ENCODE measurements around the gene PSTPIP1. TPM values are rescaled to one million over a fixed set of nuclear protein-coding genes. Genes with fewer than 3 reads are reported as not detected.
A peak's percentile ranks its signal among the peaks of the same experiment; 100 is the strongest.

The PSTPIP1 gene
- total RNA-seq, 3 donors from 2014 or later: 2.6 to 11.0 (median 3.9) TPM

DNA sequence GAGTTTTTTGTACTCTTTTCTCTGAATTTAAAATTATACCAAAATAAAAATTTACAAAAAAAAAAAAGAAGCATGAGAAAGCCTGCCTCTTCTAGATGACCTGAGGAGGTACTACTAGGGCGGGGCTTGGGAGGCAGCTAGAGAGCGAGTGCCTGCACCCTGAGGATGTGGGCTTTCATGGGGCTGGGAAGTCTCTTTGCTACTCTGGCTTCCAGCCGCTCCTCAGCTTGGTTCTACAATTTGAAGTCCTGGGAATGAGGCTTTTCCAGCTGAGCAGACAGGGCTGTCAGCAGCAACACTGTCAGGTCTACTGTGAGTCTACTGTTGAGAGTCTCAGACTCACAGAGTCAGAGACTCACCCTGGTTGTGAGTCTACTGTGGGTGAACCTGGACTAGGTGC is 8.2 kb upstream of the PSTPIP1 start:
- H3K4me3 ChIP-seq: no peak overlapping the region
- TF ChIP-seq POLR2AphosphoS5 (IDR thresholded peaks at IDR 0.05): no peak
- no peak for TF ChIP-seq POLR2A (IDR thresholded peaks at IDR 0.05)
- no peak for DNase-seq (ENCODE audit: low spot score in 2 of 2)
- no peak overlapping the region for H3K27ac ChIP-seq
- H3K27me3 ChIP-seq: no peaks in the 10 kb centered on the region
- intact Hi-C loops (cut with DNase I; ENCODE audit: low total_unique reads): loop anchor here (5.0 kb wide), 1 partner anchor 356 kb away; no protein-coding TSS in a partner anchor
- H3K36me3 ChIP-seq: no peaks in the 10 kb centered on the region
- H3K4me1 ChIP-seq: no peaks in the 10 kb centered on the region
- no peaks in the 10 kb centered on the region for H3K9me3 ChIP-seq

DNA sequence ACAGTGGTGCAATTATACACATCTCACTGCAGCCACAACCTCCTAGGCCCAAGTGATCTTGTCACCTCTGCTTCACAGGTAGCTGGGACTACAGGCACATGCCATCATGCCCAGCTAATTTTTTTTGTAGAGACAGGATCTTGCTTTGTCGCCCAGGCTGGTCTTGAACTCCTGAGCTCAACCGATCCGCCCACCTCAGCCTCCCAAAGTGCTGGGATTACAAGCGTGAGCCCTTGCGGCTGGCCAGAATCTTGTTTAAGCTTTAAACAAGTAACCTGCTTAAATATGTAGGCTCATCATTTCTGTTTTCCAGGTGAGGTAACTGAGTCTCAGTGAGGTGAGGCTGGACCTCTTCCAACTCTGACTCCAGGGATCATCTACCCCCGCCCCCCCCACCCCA is 7.7 kb upstream of the PSTPIP1 start:
- intact Hi-C loops (cut with DNase I; ENCODE audit: low total_unique reads): loop anchor here (5.0 kb wide), 1 partner anchor 355 kb away; no protein-coding TSS in a partner anchor
- Histone ChIP-seq H3K36me3 (no peaks in the 10 kb centered on the region), H3K9me3 (no peaks in the 10 kb centered on the region), H3K4me1 (no peaks in the 10 kb centered on the region), H3K27ac (no peak overlapping the region), H3K27me3 (no peaks in the 10 kb centered on the region), H3K4me3 (no peak overlapping the region)
- TF ChIP-seq, protein P1, sequence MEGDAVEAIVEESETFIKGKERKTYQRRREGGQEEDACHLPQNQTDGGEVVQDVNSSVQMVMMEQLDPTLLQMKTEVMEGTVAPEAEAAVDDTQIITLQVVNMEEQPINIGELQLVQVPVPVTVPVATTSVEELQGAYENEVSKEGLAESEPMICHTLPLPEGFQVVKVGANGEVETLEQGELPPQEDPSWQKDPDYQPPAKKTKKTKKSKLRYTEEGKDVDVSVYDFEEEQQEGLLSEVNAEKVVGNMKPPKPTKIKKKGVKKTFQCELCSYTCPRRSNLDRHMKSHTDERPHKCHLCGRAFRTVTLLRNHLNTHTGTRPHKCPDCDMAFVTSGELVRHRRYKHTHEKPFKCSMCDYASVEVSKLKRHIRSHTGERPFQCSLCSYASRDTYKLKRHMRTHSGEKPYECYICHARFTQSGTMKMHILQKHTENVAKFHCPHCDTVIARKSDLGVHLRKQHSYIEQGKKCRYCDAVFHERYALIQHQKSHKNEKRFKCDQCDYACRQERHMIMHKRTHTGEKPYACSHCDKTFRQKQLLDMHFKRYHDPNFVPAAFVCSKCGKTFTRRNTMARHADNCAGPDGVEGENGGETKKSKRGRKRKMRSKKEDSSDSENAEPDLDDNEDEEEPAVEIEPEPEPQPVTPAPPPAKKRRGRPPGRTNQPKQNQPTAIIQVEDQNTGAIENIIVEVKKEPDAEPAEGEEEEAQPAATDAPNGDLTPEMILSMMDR (IDR thresholded peaks at IDR 0.05): no peak
- no peak for TF ChIP-seq POLR2AphosphoS5 (IDR thresholded peaks at IDR 0.05)
- TF ChIP-seq POLR2A (IDR thresholded peaks at IDR 0.05): no peak
- DNase-seq (ENCODE audit: low spot score in 2 of 2): no peak

DNA sequence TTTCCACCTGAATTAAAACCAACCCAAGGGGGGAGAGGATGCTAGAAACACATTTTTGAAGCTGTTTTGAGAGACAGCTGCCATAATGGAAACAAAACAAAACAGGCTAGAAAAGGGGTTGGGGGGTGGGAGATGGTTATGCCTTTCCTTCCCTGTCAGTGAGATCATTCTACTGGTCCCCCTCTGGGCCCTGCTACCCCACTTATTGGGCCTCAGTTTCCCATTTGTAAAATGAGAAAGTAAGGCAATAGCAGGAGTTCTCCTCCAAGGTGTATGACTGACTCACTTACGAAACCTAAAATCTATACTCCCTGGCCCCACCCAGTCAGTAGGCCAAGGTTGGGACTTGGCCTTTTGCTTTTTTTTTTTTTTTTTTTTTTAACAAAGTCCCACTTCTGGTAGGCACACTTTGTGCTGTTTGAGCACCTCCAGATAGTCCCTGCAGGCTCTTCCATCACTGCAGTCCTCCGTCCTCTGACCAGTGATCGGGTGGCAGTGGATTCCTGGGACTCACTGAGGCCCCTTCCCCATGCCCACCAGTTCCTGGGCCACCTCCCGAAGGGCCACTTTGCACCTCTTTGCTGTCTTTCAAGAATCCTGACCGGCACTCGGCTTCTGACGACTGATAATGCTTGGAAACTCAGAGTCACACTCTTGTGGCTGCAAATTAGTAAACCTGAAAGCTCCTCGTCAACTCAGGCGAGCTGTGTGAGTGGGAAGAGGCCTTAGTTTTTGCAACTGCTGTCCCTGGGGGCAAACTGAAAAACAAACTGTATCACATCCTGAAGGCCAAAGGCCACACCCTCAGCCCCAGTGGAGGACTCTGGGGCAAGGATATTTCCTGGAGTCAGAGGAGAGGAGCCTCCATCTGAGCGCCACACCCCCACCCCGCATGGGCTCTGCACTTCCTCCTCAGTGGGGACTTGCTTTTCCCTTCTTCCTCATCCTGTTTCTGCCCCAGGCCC is 6.7 kb upstream of the PSTPIP1 start:
- intact Hi-C loops (cut with DNase I; ENCODE audit: low total_unique reads): loop anchor here (5.0 kb wide), 1 partner anchor 354 kb away; no protein-coding TSS in a partner anchor
- DNase-seq (ENCODE audit: low spot score in 2 of 2): no peak
- H3K9me3 ChIP-seq: no peaks in the 10 kb centered on the region
- no peaks in the 10 kb centered on the region for H3K27me3 ChIP-seq
- no peak overlapping the region for H3K27ac ChIP-seq
- no peaks in the 10 kb centered on the region for H3K36me3 ChIP-seq
- TF ChIP-seq POLR2AphosphoS5 (IDR thresholded peaks at IDR 0.05) (no peak), POLR2A (IDR thresholded peaks at IDR 0.05) (no peak)
- TF ChIP-seq, protein P1 (IDR thresholded peaks at IDR 0.05): no peak
- no peaks in the 10 kb centered on the region for H3K4me1 ChIP-seq
- H3K4me3 ChIP-seq: no peak overlapping the region

DNA sequence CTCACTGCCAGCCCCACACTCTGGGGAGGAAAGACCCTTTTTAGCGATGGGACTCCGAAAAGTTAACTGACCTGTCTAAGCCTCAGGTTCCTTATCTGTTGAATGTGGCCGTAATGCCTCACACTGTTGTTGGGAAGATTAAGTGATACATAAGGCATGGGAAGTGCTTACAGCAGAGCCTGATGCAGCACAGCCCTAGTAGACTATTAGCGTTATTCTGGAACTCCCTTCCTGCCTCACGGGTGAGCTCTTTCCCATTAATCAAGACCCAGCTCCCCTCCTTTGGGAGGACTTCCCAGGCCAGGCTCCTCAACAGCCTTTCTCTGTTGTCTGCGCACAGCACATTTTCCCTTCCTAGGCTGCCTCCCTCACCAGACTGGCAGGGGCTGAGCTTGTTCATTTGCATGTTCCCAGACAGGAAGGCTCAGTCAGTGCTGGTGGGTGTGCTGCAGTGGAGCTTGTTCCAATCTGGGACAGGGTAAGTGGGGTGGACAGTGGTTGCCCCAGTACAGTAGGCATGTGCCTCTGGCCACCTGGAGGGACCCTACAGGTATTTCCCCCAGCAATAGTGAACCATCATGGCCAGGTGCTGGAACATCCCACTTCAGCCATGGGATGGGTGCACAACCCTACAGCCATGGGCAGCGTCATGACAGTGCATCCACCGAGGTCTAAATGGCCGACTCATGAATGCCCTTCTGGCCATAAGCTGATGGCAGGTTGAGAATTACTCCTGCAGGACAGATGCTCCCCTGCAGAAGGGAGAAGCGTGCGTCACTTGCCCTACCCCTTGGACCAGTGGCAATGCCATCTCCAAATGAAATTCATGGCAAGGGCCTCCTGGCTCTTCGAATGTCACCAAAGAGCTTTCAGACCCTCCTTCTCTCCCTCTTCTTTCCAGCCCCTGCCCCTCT is 5.8 kb upstream of the PSTPIP1 start:
- intact Hi-C loops (cut with DNase I; ENCODE audit: low total_unique reads): loop anchor here (5.0 kb wide), 1 partner anchor 353 kb away; no protein-coding TSS in a partner anchor
- H3K27me3 ChIP-seq: no peaks in the 10 kb centered on the region
- H3K4me3 ChIP-seq: no peak overlapping the region
- no peak for DNase-seq (ENCODE audit: low spot score in 2 of 2)
- no peak overlapping the region for H3K27ac ChIP-seq
- no peaks in the 10 kb centered on the region for H3K36me3 ChIP-seq
- no peak for TF ChIP-seq POLR2A (IDR thresholded peaks at IDR 0.05)
- TF ChIP-seq, protein P1 (IDR thresholded peaks at IDR 0.05): no peak
- H3K4me1 ChIP-seq: no peaks in the 10 kb centered on the region
- H3K9me3 ChIP-seq: no peaks in the 10 kb centered on the region

DNA sequence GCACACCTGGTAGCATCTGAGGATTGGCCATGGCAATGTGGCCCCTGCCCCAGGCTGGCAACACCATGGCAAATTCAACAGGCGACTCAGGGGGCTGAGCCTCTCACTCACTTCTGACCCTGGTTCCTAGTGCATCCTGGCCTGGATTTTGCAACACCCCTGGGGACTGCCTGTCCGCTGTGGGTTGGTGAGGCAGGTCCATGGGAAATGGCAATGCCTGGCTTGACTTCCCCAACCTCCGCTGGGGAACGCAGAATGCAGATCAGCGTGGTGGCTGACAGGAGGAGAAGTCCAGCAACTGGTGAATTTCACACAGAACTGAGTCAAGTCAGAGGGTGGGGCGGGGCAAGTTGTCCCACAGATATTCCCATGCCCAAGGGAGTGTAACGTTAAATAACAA is 3.9 kb upstream of the PSTPIP1 start:
- intact Hi-C loops (cut with DNase I; ENCODE audit: low total_unique reads): no loop called here
- DNase-seq (ENCODE audit: low spot score in 2 of 2): peak in 1 of 2 donors; percentile 30

More for the DNA sequence above, 3.9 kb upstream of the PSTPIP1 start:
- TF ChIP-seq, protein P1 (IDR thresholded peaks at IDR 0.05): no peak
- TF ChIP-seq POLR2AphosphoS5 (IDR thresholded peaks at IDR 0.05) (no peak), POLR2A (IDR thresholded peaks at IDR 0.05) (no peak)
- H3K4me3 ChIP-seq: no peak overlapping the region
- H3K9me3 ChIP-seq: no peaks in the 10 kb centered on the region
- no peaks in the 10 kb centered on the region for H3K4me1 ChIP-seq
- no peaks in the 10 kb centered on the region for H3K36me3 ChIP-seq
- H3K27me3 ChIP-seq: no peaks in the 10 kb centered on the region
- no peak overlapping the region for H3K27ac ChIP-seq

Measured in breast epithelium (tissue), 4 donors.